ENCODE results near the gene CCT7.

The CCT7 gene

DNA sequence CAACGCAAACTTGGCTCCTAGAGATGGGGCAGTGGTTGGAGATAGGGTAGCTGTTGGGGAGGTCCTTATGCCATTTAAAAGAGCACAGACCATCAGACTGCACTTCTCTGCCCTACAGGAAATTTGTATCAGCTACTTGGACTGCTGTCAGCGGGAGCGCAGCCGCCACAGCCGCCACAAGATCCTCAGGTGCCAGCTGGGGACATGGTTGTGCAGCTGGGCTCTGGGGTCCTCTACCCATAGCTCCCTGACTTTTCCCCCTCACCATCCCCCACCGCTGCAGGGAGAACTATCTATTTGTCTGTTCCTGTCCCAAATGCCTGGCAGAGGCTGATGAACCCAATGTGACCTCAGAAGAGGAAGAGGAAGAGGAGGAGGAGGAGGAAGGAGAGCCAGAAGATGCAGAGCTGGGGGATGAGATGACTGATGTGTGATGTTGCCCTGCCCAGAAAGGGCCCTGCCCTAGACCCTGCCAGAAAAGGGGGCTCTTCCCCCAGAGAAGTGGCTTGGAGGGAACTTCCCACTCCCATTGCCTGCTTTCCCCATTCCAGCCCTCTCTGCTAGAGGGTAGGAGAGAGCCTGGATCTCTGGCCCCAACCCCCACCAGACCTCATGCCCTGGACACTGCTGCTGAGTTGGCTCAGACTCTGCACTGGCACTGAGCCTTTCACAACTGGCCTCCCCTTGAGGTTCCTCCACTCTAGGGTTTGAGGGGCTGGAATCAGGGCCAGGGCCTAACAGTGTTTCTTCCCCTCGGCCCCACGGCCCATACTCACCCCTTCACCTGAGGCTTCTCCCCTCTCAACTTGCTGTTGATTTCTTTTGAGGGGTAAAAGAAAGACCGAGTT is 8.4 kb upstream of the CCT7 start:
- in situ Hi-C loops (cut with MboI; ENCODE audit: low sequenced_read_pairs): no loop called here

DNA sequence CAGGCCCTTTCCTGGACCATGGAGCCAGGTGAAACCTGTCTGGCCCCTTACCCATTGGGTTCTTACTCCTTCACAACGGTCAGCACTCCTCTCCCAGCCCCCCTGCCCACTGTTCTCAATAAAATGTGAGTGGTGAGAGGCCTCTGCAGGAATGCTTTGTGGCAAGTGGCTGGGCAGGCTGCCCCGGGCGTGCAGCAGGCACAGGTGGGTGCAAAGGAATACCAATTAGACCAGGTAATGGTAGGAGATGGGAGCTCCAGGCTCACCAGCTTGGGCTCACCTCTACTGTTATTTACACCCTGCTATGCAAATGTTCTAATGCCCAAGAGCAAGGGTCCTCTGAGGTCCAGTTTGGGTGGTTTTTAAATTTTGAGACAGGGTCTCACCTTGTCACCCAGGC is 7.0 kb upstream of the CCT7 start:
- in situ Hi-C loops (cut with MboI; ENCODE audit: low sequenced_read_pairs): no loop called here

DNA sequence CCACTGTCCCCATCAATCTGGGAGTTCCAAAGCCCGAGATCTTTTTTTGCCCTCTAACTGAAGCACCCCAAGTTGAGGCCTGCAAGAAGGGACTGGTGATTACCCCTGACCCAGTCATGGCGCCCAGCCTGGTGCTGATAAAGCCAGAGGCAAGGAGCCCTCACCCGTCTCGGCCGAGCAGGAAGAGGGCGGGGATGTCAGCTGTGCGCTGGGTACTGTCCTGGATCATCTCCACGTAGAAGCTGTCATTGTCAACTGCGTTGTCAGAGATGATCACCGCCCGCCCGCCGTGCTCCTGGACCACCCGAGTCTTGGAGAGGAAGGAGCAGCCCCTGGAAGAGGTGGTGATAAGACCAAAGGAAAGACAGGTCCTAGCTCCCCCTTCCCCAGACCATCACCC is 5.5 kb upstream of the CCT7 start:
- in situ Hi-C loops (cut with MboI; ENCODE audit: low sequenced_read_pairs): no loop called here

DNA sequence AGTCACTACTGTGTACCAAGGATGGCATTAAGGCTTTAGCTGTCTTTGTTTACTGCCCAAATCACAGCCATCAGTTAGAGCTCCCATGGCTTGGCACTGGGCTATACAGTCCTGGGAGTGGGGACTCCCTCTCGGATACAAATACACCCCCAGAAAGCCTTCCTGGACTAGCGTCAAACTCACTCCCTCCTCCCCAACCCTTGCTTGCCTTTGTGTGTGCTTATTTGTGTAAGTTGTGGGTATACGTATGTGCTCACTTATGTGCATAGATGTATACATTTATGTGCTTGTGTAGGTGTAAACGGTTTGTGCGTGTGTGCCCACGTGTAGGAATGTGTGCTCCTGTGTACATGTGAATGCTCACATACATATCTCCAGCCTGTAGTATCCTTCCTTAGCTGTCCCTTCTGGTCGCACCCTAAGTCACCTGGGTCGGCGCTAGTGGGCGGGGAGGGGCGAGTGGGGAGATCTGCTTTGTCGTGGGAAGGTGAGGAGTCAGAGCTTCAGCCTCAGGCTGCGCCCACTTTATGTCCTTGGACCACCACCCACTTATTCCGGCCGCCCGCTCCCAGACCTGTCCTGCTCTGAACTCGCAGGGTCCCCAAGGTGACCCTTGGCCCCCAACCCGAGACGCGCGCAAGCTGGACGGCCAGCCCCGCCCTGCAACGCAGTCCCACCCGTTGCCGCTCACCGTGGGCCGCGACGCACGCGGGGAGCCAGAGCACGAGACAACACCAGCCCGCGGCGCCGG is 1.5 kb upstream of the CCT7 start:
- in situ Hi-C loops (cut with MboI; ENCODE audit: low sequenced_read_pairs): no loop called here

DNA sequence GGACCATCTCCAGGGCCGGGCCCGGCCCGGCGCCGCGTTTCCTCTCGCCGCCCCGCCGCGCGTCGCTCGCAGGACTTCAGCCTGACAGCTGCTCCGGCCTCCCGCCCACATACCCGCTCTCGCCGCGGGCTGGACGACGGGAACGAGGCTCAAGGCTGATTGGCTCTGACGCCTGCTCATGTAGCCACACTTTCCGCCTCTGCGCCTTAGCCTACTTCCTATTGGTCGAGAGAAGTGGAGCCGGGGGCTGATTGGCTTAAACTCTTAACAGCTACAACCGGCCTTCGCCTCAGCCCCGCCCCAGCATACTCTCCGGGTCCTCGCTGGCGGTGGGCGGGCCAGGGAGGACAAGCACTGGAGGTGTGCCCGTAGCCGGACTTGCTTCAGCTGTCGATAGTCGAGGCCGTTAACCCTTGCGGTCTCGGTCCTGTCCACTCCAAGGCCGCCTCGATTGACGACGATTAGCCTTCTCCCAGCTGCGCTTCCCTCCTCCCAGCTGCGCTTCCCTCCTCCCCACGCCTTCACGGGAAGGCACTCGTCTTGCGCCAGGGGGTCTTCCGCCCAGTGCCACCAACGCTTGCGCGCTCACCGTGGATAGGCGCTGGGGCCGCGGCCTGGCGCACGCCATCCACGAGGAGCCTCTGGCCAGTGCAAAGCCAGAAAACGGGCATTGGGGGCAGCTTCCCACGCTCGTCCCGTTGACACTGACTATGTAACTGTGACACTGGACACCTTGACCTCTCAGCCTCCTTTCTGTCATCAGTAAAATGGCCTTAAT is 765 bp upstream of the CCT7 start, which contains the start of gene PRADC1:
TSS of gene PRADC1 (minus strand) at position 86 of the 778 bp plus-strand sequence. CDS start at position 7, 79 bp downstream.
- in situ Hi-C loops (cut with MboI; ENCODE audit: low sequenced_read_pairs): no loop called here

DNA sequence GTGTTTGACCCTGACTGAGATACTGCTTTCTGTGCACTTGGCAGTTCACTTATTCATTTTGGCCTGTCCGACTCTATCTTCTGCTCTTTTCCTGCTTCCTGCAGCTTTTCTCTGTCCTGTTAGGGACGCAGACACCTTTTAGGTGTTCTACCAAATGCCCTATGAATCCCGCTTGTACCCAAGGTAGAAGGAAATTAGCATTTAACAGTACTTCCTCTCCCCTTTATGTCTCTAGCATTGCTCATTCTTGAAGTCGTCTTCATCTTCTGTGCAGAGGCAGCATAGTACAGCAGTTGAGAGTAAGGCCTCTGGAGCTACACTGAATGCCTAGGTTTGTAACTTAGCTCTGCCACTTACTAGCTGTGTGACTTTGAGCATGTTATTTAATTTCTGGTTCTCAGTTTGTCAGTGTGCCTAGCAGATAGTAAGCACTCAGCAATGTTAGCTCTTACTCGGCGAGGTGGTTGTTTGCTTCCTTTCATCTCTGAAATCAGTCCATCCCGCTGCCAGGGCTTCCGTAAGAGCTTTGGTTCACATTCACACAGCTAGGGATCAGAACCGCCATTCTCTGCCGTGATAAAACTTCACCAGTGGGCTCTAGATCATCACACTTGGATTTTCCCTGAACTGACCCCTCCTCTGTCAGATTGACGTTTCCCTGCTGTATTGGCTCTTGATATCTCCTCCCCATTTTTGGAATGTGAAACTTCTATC is 1.4 kb downstream of the CCT7 start:
- in situ Hi-C loops (cut with MboI; ENCODE audit: low sequenced_read_pairs): no loop called here

DNA sequence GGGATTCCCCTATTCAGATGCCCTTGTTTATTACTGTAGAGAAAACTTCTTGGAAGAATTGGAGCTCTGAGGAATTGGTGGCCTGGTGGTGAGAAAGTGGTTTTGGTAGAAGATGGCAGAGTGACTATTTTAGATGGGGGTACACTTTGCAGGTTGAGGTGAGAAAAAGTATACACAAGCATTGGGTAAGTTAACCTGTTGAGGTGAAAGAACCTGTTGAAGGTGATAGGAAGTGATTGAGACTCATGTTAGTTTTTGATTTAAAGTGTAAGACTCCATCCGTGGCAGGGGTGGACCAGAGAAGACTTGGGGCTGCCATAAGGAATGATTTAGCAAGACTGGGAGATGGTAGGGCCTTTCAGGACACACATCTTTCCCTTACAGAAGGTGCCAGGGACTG is 3.1 kb downstream of the CCT7 start:
- in situ Hi-C loops (cut with MboI; ENCODE audit: low sequenced_read_pairs): no loop called here

DNA sequence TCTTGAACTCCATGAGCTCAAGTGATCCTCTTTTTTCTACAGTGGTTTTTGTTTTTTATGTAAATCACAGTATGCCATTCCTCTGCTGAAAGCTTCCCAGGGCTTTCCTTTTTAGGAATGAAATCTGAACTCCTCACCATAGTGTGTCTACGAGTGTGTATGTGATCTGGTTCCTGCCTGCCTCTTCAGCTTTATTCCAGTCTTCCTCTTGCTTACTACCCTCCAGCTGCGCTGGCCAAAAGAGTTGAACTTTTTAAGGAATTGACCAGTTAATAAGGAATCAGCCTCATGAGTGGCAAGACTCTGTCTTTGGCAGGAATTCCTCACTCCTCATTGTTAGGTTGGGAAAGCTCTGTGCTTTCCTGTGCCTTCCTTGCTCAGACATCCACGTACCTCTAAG is 4.0 kb downstream of the CCT7 start:
- in situ Hi-C loops (cut with MboI; ENCODE audit: low sequenced_read_pairs): no loop called here

DNA sequence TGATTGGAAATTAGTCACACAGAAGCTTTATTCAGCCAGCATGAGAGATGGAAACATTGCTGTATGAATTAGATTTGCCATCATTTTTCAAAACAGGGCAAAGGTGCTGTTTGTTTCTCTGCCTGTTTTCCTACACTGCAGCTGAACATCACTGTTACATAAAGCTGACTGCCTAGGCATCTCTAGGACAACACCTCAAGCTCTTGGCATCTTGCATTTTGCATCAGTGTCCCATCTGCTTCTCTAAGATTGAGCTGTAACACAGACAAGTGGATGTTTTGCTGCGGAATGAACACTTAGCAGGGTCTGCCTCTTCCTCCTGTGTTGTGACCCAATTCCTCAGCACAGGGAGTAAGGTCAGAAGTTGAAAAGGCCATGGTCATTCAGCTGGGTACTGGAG is 4.9 kb downstream of the CCT7 start:
- in situ Hi-C loops (cut with MboI; ENCODE audit: low sequenced_read_pairs): no loop called here

DNA sequence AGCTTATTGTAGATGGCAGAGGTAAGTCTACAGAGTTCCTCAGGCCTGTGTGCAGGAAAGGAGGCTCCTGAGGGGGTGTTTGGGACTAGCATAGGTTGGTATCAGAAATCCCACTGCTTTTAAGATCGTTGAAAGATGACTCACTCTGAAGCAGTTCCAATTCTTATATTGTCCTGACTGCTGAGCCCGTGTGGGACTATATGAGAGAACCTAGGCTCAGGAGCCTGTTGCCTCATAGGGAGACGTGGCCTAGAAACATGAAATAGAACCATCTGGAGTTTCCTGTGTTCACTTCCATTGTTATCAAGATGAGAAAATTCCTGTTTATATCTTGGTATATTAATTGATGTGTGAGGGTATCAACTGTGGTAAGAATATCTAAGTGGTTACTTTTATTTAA is 5.7 kb downstream of the CCT7 start:
- in situ Hi-C loops (cut with MboI; ENCODE audit: low sequenced_read_pairs): no loop called here

DNA sequence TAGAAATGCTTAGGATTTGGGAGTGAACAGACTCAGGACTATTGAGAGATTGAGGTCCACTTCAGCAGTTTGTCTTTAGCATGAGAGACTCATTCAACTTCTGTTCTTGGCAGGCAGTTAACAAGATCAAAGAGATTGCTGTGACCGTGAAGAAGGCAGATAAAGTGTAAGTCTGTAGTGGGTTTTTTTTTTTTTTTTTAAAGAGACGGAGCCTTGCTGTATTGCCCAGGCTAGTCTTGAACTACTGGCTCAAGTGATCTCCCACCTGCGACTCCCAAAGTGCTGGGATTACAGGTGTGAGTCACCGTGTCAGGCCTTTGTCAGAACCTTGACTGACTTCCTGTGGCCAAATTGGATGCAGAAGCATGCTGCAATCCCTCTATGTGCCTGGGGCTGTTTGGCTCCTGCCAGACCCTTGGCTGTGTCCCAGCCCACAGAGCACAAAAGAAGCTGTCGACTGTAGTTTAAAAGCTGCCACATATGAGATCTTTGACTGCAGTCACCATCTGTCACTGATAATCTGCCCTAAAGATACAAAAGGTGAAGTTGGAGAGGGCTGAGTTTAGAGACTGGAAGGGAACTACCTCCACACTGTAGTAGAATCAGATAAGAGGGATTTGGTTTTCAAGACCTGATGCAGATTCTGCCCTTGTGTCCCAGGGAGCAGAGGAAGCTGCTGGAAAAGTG is 9.9 kb downstream of the CCT7 start:
- in situ Hi-C loops (cut with MboI; ENCODE audit: low sequenced_read_pairs): no loop called here

DNA sequence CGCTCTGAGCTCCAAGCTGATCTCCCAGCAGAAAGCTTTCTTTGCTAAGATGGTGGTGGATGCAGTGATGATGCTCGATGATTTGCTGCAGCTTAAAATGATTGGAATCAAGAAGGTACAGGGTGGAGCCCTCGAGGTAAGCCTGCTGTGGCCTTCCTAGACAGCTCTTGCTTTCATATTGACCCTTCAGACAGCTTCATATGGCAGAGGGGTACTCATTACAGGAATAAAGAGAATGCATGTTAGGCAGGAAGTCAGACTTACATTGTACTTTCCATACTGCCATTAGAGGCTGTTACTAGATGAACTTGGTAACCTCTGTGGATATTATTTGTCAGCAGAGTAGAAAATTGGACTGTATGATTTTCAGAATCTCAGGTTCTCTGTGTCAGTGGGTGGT is 10.5 kb downstream of the CCT7 start:
- in situ Hi-C loops (cut with MboI; ENCODE audit: low sequenced_read_pairs): no loop called here

DNA sequence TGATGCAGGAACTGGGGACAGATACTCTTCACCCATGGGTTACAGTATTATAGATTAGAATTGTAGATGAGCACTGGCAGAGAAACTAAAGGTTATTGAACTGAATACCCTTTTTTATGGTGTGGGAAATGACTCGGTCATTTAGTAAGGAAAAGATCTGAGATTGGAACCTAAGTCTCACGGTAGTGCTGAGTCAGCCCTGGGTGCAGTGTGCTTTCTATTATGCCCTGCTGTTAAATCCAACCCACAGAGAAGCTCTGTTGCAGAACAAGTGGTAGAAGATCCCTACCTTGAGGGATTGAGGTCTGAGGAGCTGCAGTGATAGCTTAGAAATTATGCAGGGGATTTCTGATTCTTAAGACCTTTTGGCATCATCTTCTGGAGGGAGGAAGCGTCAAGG is 12.7 kb downstream of the CCT7 start:
- in situ Hi-C loops (cut with MboI; ENCODE audit: low sequenced_read_pairs): no loop called here

DNA sequence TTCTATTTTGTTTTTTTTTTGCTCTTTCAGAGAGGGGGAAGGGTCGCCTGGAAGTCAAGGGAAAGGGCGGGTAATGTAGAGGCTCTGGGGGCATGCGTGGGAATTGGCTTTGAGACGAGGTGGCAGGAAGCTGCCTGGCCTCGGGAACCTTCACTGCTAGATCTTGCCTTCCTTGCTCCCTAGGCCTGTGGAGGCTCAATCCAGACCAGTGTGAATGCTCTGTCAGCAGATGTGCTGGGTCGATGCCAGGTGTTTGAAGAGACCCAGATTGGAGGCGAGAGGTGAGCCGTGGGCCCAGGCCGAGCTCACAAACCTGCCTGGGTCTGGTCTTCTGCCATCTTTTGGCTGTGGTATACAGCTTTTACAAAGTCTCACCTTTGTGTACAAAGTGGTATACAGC is 15.5 kb downstream of the CCT7 start:
- in situ Hi-C loops (cut with MboI; ENCODE audit: low sequenced_read_pairs): no loop called here

DNA sequence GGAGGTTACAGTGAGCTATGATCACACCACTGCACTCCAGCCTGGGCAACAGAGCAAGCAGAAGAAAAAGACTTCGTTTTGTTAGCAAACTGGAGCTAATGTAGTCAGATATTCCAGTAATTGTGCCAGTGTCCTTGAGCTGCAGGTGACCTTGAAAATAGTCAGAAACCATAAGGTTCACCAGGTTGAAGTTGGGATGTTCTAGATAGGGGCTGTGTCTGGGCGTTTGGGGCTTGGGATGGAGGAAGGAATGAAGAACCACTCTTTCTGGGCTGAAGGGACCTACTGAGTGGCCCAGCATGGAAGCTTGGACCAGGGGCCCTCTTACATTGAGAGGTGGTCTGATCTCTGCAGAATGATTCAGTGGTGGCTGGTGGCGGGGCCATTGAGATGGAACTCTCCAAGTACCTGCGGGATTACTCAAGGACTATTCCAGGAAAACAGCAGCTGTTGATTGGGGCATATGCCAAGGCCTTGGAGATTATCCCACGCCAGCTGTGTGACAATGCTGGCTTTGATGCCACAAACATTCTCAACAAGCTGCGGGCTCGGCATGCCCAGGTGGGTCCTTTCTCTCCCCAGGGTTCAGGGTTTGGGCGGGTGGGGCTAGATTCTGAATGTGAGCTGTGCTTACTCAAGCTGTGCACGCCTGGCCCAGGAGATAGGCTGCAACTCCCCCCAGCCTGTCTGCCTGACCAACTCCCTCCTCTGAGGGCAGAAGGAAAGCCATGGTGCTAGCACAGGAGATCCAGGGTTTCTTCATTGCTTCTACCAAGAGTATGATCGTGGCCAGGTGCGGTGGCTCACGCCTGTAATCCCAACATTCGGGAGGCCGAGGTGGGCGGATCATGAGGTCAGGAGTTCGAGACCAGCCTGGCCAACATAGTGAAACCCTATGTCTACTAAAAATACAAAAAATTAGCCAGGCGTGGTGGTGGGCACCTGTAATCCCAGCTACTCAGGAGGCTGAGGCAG is 17.1 kb downstream of the CCT7 start:
- in situ Hi-C loops (cut with MboI; ENCODE audit: low sequenced_read_pairs): no loop called here

DNA sequence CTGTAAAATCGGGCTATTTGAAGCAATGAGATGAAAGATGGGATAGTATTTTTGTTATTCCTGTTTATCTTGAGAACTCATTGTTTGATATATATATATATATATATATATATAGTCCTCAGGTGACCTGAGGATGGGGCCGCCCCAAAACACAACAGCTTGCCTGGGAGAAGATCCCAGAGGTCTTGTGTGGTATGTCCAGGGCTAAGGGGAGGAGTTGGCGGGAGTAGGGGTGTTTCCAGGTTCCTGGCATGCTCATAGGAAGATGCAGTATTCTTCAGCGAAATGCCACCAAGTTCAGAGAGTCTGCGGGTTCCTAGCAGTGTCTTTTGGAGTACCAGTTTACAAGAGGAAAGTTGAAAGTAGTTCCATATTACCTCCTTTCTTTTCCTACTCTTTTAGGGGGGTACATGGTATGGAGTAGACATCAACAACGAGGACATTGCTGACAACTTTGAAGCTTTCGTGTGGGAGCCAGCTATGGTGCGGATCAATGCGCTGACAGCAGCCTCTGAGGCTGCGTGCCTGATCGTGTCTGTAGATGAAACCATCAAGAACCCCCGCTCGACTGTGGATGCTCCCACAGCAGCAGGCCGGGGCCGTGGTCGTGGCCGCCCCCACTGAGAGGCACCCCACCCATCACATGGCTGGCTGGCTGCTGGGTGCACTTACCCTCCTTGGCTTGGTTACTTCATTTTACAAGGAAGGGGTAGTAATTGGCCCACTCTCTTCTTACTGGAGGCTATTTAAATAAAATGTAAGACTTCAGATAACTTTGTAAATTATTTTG is 18.3 kb downstream of the CCT7 start:
- in situ Hi-C loops (cut with MboI; ENCODE audit: low sequenced_read_pairs): no loop called here

DNA sequence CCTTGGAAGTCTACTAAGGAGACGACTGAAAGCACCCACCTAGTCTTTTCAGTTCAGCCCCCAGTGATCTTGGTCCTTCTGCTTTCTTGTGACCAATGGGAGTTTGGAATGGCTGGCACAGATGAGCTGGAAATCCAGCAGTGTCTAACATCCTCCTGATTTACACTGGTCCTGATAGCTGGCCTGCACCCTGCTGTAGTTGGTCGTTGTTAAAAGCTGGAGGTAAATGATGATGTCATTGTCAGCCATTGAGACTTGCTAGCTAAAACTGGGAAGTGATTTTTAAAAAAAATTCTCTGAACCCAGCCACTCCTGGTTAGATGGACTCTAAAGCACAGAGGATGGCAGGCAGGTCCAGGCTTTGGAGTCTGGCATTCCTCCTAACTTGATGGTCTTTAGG is 19.3 kb downstream of the CCT7 start:
- in situ Hi-C loops (cut with MboI; ENCODE audit: low sequenced_read_pairs): no loop called here

DNA sequence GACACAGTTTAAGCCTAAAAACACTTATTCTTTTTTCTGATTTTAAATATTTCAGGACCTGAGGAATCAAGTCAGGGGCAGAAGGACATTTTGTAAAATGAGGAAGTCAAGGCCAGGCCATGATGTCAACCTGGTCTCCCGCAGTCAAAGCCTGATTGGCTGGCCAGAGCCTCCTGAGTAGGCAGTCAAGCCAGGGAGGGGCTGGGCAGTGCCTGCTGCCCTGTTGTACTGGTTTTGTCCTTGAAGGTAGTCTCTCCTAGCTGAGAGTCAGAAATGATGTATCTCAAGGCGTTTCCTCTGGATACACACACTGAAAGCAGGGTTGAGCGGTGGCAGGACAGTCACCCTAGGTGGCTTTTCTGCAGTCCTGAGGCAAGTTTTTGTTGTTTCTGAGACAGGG is 19.8 kb downstream of the CCT7 start:
- in situ Hi-C loops (cut with MboI; ENCODE audit: low sequenced_read_pairs): no loop called here
